HG03342 (cell line): Measurements from ENCODE around the gene SSBP1.
"Not testable (repeated sequence)": the region's sequence is repeated elsewhere in the genome, so short reads cannot be mapped to it uniquely, and the experiment has no call there.

Experiments used
- ATAC-seq: cut with Tn5 transposase; IDR thresholded peaks from one replicate; pipeline ENCODE4 v1.9.1; 2021; ENCODE audit warnings: mild to moderate bottlenecking, moderate library complexity; ENCODE audit not compliant: unreplicated experiment

The SSBP1 gene

DNA sequence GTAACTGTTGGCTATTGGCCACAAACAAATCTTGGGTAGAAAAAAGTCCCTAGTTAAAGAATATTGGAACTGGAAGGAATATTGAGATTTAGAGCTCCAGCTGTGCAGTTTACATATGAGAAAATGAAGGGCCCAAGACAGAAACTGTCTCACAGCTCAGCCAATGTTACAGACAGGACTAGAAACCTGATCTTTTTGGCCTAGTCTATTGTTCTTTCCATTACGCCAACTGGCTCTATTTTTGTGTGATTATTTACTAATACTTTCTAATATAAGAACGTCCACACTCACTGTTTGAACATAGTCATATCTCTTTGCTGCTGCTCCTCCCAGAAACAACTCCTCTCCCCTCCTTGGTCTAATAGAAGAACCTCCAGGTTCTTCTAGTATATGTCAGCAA lies 28.8 kb upstream of the SSBP1 start:
- ATAC-seq = no peak

DNA sequence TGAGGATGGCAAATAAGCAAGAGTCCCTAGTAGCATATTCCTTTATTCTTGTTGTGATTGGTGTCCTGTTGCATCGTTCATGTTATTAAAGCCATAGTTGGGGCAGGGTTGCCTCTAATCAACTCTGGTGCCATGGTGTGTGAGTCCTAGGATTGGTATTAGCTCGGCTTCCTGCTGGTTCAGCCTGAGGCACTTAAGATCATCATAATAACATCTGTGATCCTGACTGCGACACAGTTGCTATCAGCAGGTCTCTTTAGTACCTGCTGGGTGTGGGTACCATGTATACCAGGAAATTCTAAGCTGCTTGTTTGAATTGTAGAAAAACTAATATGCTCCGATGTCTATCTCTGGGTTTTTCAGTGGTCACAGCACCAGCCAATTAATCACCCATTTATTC lies 28.4 kb upstream of the SSBP1 start:
- no peak for ATAC-seq

DNA sequence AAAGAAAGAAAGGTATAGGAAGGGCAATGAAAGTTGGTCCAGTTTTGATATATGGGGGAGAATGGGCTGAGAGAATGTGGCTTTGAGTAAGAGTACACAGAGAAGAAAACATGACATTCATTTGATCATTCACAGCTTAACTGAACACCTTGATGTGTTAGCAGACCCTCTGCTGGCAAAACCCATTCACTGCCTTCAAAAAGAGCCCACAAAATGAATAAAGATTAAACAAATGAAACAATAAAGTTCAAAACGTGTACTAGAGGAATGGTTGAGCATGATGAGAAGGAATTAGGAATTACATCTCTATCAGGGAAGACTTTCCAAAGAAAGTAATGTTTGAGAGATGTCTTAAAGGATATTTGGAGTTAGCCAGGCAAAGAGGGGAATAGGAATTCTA lies 27.9 kb upstream of the SSBP1 start:
- no peak for ATAC-seq

DNA sequence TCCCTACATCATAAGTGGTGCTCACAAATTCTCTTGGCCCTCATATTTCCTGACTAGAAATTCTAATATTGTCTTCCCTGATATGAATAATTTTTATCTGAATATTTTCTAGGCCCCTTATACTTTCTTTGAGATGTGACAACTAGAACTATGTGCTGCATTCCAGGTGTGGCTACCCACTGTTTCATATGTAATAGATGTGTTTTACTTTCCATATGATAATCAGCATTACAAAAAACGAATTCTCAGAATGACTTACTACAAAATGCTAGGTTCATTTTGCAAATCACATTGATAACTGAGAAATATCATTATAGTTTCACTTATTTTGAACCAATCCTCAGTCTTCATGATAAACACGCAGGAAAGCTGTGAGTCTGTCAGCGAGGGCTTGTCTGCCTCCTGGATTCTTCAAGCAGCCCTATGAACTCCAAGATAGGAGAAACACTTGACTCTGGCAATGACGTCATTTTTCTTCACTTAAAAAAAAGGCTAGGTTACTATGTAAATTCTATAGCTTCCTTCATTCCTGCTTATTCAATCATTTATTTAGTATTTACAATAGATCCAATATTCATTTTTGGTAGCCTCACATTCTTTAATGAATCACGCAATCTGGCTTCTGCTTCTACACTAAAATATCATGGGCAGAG lies 25.4 kb upstream of the SSBP1 start:
- ATAC-seq = no peak

DNA sequence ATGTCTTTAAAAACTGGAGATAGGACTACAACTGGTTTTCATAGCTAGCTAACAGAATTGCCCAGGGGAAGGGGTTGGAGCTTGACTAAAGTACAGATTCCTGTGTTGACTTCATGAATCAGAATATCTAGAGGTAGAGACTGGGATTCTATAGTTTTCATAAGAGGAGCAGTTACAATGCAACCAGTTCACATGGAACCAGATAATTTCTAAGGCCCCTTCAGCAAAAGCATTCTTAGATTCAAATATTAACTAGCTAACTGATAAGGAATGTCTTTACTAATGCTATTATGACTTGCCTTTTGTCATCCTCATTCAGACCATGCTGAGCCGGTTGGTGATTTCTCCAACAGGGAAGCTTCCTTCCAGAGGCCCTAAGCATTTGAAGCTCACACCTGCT lies 24.3 kb upstream of the SSBP1 start:
- ATAC-seq = no peak

DNA sequence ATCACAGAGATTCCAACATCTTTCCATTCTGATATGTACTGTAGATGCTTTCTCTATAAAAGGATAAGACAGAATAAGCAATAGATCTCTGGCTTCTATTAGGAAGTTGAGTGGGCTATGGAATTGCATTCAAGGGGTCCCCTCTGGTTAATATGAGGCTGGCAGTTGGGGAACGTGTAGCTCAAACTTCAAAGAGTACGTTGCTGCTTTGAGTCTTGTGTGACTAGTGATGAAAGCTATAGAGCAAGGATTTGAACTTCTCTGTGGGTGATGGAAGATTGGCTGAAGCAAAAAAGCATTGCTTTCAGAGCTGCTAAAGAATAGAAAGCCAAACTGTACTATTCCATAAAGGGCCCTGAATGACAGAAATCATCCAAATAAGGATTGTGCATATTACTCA lies 23.6 kb upstream of the SSBP1 start:
- no peak for ATAC-seq

DNA sequence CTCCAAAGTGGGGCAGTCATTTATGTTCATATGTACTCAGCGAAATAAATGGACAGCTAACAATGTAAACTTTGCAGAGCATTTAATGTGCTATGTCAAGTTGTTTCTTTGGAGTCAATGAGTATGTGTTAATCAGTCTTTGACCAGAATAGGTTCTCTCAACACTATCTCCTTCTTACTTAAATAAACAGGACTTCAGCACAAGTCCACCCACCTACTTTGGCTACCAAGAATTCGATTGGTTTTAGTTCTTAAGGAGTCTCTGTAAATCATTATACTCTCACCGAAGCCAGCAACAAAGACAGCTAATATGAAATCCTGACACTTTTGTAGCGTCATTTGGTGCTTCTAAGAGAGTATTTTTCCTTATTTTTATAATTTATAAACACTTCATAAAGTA lies 23.1 kb upstream of the SSBP1 start:
- ATAC-seq = no peak

DNA sequence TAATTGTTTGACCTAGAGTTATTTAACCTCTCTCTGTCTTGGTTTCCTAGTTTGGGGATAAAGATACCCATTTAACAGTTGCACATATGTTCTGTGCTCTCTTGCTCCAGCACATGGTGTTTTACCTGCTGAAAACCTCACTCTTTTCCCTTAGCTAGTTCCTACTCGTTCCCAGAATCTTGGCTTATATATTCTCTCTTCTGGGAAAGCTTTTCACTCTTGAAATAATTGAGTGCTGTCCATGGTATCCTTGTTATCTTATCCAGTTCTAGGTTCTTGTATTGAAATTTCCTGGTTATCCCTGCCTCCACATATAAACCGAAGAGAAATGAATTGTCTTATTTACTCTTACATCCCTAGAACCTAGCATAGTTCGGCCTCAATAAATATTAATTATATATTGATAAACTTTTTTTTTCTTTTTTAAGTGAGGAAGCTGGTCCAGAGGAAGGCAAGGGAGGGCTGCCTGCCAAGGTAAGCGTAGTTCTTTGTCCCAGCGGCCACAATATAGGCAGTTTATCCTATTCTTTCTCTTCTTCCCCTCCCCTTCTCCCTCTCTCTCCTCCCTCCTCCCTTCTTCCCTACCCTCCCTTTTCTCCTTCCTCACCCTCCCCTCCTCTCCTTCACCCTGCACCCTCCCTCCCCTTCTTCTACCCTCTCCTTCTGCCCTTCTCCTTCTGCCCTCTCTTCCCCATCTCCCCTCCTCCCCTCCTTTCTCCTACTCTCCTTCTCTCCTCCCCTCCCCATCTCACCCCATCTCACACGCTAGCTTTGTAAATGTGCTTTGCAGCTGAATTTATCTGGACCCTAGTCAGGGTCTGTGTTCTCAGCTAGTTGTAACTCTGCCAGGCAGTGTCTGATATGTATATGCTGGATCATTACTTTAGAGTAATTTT lies 22.1 kb upstream of the SSBP1 start:
- no peak for ATAC-seq

DNA sequence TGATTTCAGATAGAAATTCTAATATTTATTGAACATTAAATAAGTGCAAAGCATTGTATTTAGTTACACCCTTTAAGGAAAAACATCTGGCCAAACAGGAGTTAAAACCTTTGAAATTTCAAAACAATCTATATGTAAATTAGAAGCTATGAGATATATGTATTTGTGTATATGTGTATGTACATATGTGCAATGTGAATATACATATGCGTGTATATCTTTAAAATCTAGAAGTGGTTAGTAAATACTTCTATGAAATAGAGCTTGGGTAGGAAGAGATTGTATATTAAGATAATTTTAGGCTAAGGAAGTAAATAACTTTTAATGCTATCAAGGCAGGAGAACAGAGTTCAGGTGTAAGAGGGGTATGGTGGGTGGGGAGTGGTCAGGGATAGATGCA lies 20.7 kb upstream of the SSBP1 start:
- ATAC-seq = no peak

DNA sequence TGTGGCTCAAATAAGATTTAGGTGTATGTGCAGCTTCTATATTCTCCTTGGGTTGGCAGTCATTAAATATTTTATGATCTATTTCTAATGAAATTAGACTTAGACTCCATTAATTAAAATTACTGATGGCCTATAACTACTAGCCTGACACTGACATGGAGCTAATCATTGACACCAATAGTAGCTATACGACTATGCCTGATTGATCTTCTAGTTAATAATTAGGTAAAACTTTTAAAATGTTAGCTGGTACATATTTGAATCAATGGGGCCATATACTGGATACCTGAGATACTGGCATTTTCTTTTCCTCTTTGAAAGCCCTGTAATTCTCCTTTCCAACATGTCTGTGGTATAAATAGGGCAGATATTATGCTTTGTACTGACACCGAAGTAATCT lies 15.6 kb upstream of the SSBP1 start:
- no peak for ATAC-seq

DNA sequence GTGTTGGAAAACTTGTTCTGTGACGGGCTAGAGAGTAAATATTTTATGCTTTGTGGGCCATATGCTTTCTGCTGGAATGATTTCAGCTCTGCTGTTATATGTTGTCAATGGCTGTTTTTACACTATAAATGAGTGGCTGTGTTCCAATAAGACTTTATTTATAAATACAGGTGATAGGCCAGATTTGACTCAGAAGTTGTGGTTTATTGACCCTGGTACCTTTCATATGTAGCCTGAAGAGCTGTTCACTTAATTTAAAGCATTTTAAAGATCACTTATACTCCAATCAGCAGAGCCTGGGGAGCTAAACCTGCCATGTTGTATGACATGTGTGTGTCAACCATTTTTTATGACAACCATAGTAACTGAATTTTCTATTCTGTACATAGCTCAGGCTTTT lies 9.1 kb upstream of the SSBP1 start:
- ATAC-seq = no peak

DNA sequence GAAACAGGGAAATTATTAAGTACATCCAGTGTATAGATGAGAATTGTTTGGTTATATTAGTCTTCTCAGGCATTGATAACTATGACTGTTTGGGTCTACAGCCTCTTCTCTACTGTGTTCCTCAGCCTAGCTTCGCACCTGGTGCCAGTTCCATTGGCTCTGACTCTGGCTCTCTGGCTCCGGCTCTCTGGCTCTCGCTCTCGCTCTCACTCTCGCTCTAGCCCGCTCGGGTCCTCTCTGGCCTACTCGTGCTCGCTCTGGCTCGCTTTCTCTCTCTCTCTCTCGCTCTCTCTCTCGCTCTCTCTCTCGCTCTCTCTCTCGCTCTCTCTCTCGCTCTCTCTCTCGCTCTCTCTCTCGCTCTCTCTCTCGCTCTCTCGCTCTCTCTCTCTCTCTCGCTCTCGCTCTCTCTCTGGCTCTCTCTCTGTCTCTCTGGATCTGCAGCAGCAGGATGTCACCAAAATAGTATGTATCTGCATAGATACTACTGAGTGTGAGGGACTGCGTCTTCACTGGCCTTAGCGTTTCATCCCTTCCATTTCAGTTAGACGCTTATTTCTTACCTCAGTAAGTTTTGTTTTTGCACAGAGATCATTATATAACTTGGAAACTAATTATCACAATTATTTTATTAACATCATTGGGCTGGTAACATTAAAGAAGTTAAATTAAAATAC lies 6.5 kb upstream of the SSBP1 start:
- ATAC-seq = no peak

DNA sequence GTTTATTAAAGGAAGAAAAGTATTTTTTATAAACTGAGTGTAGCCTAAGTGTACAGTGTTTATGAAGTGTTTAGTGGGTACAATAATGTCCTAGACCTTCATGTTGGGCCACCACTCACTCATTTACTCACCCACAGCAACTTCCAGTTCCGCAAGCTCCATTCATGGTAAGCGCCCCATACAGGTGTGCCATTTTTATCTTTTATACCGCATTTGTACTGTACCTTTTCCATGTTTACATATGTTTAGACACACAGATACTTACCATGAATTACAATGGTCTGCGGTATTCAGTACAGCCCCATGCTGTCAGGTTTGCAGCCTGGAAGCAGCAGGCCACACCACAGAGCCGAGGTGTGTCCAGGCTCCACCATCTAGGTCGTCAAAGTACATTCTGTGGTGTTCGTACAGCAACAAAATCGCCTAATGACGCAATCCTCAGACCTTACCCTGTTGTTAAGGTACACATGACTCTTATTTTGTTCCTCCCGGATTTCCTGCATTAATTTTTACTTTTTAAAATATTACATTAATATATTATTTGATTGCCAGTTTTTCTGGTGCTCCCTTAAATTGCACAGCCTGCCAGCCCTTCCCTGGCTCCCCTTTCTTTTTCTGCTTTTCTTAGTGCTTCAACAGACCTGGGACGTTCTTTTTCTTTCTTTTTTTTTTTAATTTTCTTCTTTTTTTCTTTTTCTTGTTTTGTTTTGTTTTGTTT lies 881 bp upstream of the SSBP1 start:
- ATAC-seq = no peak

DNA sequence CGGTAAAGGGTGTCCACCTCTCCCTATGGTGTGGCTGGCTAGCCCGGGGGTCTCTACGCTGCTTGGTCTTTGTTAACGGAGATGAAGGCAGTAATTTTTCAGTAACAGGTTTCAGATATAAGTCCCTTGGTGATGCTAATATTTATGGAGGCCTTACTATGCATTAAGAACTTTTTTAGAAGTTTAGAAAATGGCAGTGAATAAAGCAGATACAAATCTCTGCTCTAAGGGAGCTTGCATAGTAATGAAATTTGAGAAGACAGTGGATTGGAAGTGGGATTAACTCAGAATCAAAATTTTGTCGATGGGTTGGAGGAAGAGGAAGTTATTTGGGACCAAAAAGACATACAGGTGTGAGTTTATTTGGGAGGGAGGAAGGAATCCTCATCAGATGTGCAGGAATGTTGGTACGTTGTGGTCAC lies 445 bp downstream of the SSBP1 start:
- no peak for ATAC-seq

DNA sequence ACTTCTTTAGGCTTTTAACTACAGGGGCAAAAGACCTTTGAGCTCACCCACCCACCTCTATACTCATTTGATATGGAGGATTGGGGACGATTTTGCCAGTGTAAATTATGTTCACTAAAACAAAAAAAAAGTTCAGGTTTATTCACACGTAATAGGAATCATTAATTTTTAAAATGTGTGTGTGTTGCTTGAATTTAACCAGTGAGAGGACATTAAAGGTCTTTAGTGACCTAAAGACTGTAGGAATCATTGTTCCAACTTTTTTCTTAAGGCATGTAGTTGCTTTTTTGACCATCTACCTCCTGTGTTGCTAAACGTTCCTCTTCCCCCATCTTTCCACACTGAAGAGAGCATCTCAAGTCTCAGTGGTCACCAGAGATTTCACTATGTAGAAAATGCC lies 1.1 kb downstream of the SSBP1 start:
- ATAC-seq = no peak

DNA sequence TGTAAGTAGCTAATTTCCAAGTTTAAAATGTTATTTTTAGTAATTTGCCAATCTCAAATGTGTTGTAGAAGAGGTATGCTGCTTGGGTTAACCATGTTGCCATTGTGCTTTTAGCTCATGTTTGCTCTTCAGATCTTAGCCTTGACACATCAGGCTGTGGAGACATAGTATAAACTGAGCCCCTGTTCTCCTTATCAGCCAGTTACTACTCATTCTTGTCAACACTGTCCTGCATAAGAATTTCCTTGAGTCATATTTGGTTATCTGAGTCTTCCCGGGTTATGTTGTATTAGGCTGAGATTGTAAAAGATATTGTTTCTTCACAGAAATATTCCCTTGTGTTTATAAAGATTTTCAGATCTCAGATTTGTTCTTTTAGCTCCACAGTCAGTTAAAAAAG lies 4.1 kb downstream of the SSBP1 start:
- ATAC-seq = no peak

DNA sequence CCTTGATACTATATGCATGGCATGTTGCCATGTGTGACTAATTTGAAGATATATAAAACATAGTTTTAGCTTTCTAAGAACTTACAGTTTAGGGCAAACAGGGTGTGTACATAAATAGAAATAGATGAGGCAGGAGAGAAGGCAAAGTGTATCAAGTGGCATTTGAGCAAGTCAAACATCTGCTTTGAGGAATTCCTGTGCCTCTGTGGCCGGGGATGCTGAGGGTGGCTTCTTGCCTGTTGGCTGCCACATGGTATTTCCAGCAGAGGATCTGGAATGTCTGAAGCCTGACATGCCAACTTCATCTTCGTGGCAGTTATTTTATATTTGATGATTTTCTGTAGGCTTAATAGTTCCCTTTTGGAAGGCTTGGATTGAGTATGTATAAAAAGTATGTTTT lies 6.0 kb downstream of the SSBP1 start:
- ATAC-seq = no peak

DNA sequence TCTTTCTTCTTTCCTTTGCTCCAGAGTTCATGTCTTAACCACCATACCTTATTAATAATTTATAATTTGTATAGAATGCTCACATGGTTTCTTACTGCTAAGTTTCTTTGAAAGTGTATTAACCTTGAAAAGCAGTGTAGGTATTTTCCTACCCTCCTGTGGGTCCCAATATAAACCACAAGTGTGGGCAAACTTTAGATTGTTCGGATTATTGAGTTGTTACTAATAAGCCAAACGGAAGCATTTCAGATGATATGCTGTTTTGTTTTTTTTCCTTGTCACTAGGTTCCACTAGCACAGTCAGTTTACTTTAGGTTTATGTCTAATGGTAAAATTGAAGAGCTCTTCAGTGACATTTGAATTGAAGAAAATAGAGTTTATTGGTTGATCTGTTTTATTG lies 10.2 kb downstream of the SSBP1 start:
- no peak for ATAC-seq

DNA sequence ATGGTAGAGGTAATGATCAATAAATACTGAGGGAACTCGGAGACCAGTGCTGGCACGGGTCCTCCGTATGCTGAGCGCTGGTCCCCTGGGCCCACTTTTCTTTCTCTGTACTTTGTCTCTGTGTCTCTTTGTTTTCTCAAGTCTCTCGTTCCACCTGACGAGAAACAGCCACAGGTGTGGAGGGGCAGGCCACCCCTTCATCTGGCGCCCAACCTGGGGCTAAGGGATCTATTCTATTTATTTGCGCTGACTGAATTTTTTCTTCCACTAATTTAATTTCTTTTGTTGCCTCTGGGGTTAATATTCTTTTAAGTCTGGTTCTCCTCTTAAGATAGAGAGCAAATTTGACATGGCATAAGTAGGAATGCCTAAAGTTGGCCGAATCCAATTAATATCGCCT lies 13.7 kb downstream of the SSBP1 start:
- ATAC-seq = not testable (repeated sequence)

DNA sequence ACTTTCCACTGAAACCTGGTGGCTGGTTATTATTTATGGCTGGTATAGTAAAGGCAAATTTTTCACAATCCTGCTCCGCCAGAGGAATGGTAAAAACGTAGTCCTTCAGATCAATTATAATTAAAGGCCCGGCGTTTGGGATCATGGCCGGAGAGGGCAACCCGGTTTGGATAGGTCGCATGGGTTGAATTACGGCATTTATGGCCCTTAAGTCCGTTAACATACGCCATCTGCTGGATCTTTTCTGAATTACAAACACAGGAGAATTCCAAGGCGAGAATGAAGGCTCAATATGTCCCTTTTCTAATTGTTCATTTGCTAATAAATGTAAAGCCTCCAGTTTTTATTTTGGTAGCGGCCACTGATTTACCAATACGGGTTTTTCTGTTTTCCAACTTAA lies 14.5 kb downstream of the SSBP1 start:
- no peak for ATAC-seq

DNA sequence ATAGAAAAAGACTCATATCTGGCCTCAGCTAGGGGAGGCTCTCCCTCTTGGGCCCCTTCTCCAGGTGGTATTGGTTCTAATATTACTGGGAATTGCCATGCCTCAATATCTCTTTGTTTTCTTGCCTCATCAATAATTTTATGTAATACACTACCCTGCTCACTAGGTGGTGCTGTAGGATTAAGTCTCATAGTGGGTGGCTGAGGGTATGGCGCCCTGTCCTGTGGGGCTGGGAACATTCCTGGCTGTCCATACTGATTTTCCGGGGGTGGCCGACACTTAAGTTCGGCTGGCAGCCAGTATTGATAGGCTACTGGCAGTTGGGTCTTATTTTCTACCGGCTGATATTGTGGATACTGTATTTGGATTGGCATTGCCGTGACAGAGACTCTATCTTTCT lies 16.8 kb downstream of the SSBP1 start:
- no peak for ATAC-seq
